ENCODE data around the gene ATG9A. TPM values are rescaled to one million over a fixed set of nuclear protein-coding genes. Genes with fewer than 3 reads are reported as not detected.

Gene ATG9A
- total RNA-seq, 1 donor = 60.8 TPM

- Histone ChIP-seq H4K20me1 (ENCODE audit: insufficient read depth, low read length) (no peaks in the 10 kb centered on the region), H3K4me3 (ENCODE audit: insufficient read depth, low read length) (no peak overlapping the region), H2AFZ (ENCODE audit: low read length) (no peak overlapping the region), H3K9me3 (ENCODE audit: low read depth, low read length) (no peaks in the 10 kb centered on the region), H3K4me1 (ENCODE audit: insufficient read depth, low read length) (peaks cover 5% of the 10 kb centered on the region), H3K79me2 (ENCODE audit: insufficient read depth, low read length) (peaks cover 14% of the 10 kb centered on the region), H3K4me2 (ENCODE audit: insufficient read depth, low read length) (no peak overlapping the region), H3K27ac (ENCODE audit: low read depth, low read length) (no peak overlapping the region), H3K36me3 (ENCODE audit: insufficient read depth, low read length) (peaks cover 74% of the 10 kb centered on the region), H3K27me3 (ENCODE audit: insufficient read depth, low read length) (no peaks in the 10 kb centered on the region)
- DNase-seq (ENCODE audit: insufficient read length, low spot score, missing footprints) = no peak
- TF ChIP-seq CTCF (IDR thresholded peaks at IDR 0.05; ENCODE audit: extremely low read depth, low read depth, low read length) = no peak
Measured at GRCh38 chr2:219234331-219234730, 4.9 kb upstream of the ATG9A start.

DNA sequence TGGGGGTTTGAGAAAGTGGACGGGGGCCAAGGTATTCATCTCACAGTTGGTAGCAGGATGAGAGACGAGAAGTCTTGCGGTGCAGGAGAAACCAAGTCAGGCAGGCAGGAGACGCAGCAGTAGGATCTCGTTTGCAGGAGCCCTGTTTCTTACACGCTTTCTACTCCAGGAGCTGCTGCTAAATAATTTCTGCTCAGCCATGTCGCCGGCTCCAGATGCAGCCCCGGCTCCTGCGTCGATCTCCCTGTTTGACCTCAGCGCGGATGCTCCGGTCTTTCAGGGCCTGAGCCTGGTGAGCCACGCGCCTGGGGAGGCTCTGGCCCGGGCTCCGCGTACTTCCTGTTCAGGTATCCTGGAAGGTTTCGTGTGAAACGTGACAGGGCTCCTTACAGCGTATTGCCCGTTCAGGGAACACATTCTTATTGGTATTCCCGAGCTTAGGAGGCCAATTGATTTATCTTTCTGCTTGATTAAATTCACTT is 664 bp upstream of the ATG9A start:
- no peak for TF ChIP-seq CTCF (IDR thresholded peaks at IDR 0.05; ENCODE audit: extremely low read depth, low read depth, low read length)
- H2AFZ ChIP-seq (ENCODE audit: low read length) = peak overlapping the region; percentile 86
- peaks cover 41% of the 10 kb centered on the region for H3K79me2 ChIP-seq (ENCODE audit: insufficient read depth, low read length)
- peaks cover 20% of the 10 kb centered on the region for H3K4me1 ChIP-seq (ENCODE audit: insufficient read depth, low read length)
- H3K4me3 ChIP-seq (ENCODE audit: insufficient read depth, low read length) = peak overlapping the region; percentile 97
- peaks cover 42% of the 10 kb centered on the region for H3K36me3 ChIP-seq (ENCODE audit: insufficient read depth, low read length)
- no peaks in the 10 kb centered on the region for H3K9me3 ChIP-seq (ENCODE audit: low read depth, low read length)
- peak overlapping the region; percentile 100 for H3K4me2 ChIP-seq (ENCODE audit: insufficient read depth, low read length)
- H3K27ac ChIP-seq (ENCODE audit: low read depth, low read length) = peak overlapping the region; percentile 85
- no peaks in the 10 kb centered on the region for H3K27me3 ChIP-seq (ENCODE audit: insufficient read depth, low read length)
- peak; percentile 94 for DNase-seq (ENCODE audit: insufficient read length, low spot score, missing footprints)
- peaks cover 16% of the 10 kb centered on the region for H4K20me1 ChIP-seq (ENCODE audit: insufficient read depth, low read length)

GRCh38 chr2:219228911-219229304 is 528 bp downstream of the ATG9A start:
- peak overlapping the region; percentile 100 for H3K4me2 ChIP-seq (ENCODE audit: insufficient read depth, low read length)
- peaks cover 42% of the 10 kb centered on the region for H3K36me3 ChIP-seq (ENCODE audit: insufficient read depth, low read length)
- H3K4me3 ChIP-seq (ENCODE audit: insufficient read depth, low read length) = peak overlapping the region; percentile 97
- H3K27me3 ChIP-seq (ENCODE audit: insufficient read depth, low read length) = no peaks in the 10 kb centered on the region
- TF ChIP-seq CTCF (IDR thresholded peaks at IDR 0.05; ENCODE audit: extremely low read depth, low read depth, low read length) = no peak
- no peak for DNase-seq (ENCODE audit: insufficient read length, low spot score, missing footprints)
- H2AFZ ChIP-seq (ENCODE audit: low read length) = peak overlapping the region; percentile 86
- peaks cover 20% of the 10 kb centered on the region for H3K4me1 ChIP-seq (ENCODE audit: insufficient read depth, low read length)
- peaks cover 41% of the 10 kb centered on the region for H3K79me2 ChIP-seq (ENCODE audit: insufficient read depth, low read length)
- peak overlapping the region; percentile 85 for H3K27ac ChIP-seq (ENCODE audit: low read depth, low read length)
- H4K20me1 ChIP-seq (ENCODE audit: insufficient read depth, low read length) = peaks cover 17% of the 10 kb centered on the region
- no peaks in the 10 kb centered on the region for H3K9me3 ChIP-seq (ENCODE audit: low read depth, low read length)

DNA sequence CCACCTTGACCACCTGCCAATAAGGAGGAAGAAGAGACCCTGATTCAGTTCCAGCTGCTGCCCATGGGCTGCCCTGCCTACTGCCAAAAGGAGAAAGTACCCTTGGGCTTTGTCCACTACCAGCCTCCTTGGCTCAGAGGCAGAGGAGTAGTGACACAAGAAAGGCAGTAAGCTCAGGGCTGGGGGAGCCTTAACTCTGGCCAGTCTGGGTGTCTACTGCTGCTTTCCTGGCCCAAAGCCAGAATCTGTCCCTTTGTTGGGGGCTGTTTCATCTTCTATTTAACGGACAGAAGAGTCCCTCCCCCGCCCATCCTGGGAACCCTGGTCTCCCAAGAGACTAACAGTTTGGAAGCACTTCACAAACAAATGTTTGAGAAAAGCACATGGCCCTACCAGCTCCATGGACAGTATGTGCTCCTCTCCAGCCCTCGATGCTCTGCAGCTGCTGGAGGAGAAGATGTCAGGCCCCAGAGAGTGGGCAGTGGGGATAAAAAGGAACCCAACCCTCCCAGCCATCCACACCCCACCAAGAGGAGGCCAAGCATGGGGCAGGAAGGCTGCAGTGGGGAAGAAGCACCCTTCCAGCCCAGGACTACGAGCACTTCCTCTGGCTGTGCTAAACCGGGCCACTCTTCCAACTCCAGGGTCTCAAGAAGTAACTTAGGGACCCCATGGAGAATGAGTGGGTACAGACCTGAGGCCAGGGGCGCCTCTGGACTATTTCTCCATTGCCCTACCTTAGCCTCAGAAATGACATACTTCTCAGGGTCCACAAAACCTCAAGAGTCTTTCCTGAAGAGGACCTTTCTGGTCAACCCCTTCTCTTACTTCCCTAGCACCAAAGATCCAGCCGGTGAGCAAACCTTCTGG is 1.2 kb downstream of the ATG9A start:
- Histone ChIP-seq H3K36me3 (ENCODE audit: insufficient read depth, low read length) (peaks cover 42% of the 10 kb centered on the region), H3K79me2 (ENCODE audit: insufficient read depth, low read length) (peaks cover 41% of the 10 kb centered on the region), H2AFZ (ENCODE audit: low read length) (peak overlapping the region; percentile 86), H3K4me1 (ENCODE audit: insufficient read depth, low read length) (peaks cover 20% of the 10 kb centered on the region), H3K4me3 (ENCODE audit: insufficient read depth, low read length) (peak overlapping the region; percentile 97), H3K4me2 (ENCODE audit: insufficient read depth, low read length) (peak overlapping the region; percentile 100), H3K27ac (ENCODE audit: low read depth, low read length) (peak overlapping the region; percentile 85), H4K20me1 (ENCODE audit: insufficient read depth, low read length) (peaks cover 20% of the 10 kb centered on the region), H3K27me3 (ENCODE audit: insufficient read depth, low read length) (no peaks in the 10 kb centered on the region), H3K9me3 (ENCODE audit: low read depth, low read length) (no peaks in the 10 kb centered on the region)
- TF ChIP-seq CTCF (IDR thresholded peaks at IDR 0.05; ENCODE audit: extremely low read depth, low read depth, low read length) = no peak
- DNase-seq (ENCODE audit: insufficient read length, low spot score, missing footprints) = peak; percentile 92

Data from osteoblast (primary cell).